HG02623 (cell line): Measurements from ENCODE around the gene ZNF891.

ENCODE experiments used
- ATAC-seq: cut with Tn5 transposase; IDR thresholded peaks from one replicate; pipeline ENCODE4 v1.9.1; 2021; ENCODE audit warnings: moderate library complexity; ENCODE audit not compliant: unreplicated experiment

Gene ZNF891

DNA sequence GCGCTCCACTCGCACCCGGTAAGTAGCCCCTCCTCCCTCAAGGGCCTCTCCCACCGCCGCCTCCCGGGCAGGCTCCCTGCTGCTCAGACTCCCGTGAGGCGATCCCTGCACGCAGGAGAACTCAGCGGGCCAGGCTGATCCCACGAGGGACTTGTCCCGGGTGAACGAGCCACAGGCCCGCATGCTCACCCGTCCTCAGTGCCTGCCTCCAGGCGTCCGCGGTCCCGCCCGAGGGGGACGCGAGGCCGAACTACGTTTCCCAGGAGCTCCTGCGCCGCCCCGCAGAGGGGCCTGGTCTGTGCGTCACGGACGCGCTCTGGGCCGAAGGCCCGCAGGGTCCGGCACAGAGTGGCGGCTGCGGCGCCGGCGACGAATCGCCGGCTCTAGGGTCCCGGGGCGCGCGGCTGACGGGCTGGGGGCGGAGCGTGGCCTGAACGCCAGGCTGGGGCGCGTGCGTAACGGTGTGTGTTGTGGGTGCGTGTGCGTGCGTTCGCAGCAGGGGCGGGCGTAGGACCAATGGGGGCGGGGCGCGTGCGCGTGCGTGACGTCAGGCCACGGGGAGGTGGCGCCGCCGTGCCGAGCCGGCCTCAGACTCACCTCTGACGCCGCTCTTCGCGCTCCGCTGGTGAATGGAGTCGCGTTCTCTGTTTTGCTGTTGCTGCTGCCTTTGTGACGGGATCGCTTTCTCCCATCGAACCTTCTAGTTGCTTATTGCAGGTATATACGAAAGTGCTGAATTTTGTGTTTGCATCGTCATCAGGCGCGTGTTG is at the start of gene ZNF891, which contains the start of gene ZNF10:
Gene ZNF891, minus strand, starts transcription at position 237 of the 770 bp plus-strand sequence. CDS start 8,356 bp downstream, outside the sequence.
Gene ZNF10, plus strand, starts transcription at position 590 of the 770 bp plus-strand sequence. CDS start 13,866 bp downstream, outside the sequence.
- peak; percentile 91 for ATAC-seq

DNA sequence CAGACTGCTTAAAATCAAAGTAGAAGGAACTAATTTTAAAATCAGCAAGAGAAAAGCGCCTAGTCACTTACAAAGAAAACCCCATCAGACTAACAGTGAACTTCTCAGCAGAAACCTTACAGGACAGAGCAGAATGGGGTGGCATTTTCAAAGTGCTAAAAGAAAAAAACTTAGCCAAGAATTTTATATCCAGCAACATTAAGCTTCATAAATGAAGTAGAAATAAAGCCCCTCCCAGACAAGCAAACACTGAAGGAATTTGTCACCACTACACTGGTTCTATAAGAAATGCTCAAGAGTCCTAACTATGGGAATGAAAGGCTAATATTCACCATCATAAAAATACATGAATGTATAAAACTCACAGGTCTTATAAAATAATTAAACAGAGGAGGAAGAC is 44.8 kb upstream of the ZNF891 start:
- ATAC-seq = no peak

DNA sequence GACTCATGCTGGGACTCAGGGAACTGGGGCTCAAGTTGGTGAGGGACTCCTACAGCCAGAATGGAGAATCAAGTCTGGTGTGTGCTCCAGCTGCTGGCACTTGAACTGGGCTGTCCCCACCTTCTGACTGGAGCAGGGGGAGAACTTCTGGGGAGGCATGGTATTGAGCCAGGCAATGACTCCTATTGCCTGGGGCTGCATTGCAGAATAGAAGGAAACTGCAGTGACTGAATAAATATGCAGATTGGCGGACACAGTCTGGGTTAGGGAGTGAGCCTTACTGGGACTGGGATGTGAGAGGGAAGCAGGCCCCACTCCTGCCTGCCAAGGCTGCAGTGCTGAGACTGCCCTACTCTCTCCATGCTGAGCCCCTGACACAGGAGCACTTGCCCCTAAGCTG is 42.4 kb upstream of the ZNF891 start:
- no peak for ATAC-seq

DNA sequence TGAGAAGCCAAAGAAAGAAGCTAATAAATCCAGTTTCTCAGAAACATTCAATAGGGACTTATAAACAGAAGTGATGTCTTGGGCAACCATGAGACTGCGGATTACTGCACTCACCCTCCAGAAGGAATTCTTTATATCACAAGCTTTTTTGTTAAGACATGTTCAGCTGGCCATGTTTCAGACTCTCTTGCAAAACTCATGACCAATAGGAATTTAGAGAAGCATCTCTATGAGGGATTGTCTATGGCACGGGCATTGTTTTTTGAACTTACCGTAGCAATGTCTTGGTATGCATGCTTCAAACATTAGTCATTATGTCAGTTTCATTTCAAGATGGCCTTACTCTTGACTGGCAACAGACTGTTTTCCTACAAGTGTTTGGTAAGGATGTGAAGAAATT is 35.7 kb upstream of the ZNF891 start:
- no peak for ATAC-seq

DNA sequence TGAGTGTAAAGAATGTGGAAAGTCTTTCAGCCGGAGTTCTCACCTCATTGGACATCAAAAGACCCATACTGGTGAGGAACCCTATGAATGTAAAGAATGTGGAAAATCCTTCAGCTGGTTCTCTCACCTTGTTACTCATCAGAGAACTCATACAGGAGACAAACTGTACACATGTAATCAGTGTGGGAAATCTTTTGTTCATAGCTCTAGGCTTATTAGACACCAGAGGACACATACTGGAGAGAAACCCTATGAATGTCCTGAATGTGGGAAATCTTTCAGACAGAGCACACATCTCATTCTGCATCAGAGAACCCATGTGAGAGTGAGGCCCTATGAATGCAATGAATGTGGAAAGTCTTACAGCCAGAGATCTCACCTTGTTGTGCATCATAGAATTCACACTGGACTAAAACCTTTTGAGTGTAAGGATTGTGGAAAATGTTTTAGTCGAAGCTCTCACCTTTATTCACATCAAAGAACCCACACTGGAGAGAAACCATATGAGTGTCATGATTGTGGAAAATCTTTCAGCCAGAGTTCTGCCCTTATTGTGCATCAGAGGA is 26.1 kb upstream of the ZNF891 start:
- no peak for ATAC-seq

DNA sequence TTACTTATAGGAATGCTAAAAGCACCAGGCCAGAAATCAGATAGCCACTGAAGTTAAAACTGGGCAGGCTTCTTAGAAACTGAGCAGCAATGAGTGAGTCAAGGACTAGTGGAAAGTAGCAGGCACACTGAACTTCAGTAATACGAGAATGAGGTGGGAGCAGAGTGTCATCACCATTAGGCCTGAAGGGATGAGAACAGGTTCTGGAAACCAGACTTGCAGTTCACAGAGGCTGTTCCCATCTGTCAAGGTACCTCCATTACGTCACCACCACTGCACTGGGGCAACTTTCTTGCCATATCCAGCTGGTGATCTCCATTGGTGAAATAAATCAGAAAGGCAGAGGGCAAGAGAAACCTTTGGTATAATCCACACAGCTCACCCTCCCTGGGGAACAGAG is 15.9 kb upstream of the ZNF891 start:
- no peak for ATAC-seq

DNA sequence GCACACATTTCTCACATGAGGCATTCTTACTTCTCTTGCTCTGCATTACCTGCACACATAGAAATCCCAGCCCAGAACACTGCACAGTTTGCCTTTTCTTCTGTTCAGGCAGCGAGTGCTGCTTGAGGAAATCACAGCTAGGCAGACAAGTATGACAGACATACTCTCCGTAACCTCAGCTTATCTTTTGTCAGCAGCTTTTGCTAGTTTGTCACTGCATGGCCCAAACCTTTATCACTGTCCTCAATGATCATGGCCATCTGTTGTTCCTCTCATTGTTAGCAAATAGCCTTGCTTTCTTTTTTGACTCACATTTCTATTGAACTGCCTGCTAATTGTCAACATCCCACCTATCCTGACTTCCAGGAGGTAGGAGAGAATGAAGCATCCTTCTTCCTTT is 5.7 kb upstream of the ZNF891 start:
- ATAC-seq = no peak

DNA sequence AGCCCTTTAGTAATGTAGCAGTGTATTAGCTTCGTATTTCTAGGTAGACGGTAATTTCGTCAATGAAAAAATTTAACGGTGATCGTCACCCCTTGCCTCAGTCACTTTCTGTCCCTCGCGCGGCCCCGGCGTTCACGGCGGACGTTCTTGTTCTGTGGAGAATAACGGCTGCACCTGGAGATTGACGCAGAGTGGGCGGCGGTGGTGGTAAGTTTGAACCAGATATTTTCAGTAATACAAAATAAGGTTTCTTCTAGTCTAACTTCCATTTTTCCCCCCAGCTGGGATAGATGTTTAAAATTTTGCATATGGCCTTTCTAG is 694 bp upstream of the ZNF891 start:
- no peak for ATAC-seq

DNA sequence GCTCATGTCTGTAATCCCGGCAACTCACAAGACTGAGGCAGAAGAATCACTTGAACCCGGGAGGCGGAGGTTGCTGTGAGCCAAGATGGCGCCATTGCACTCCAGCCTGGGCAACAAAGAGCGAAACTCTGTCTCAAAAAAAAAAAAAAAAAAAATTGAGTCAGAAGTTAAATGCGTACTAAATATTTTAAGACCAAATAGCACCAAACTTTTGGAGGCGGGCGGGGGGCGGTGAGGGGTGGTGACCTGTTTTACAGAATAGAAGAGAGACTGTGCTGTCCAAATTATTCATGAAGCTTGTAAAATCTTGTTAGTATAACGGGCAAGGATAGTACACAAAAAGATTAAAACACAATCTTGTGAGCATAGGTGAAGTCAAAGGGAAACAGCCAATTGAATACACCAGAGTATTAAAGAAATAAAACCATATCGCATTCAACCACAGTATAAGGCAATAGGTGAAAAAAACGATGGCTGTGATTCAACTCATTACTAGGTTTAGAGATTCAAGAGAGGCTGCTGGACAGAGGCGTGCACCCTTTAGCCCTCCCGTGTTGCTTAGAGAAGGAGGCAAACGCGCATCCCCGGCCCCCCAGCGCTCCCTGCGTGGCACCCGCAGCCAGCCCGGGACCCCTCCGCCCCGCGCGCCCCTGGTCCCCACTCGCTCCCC is 571 bp downstream of the ZNF891 start:
- ATAC-seq = peak; percentile 1

DNA sequence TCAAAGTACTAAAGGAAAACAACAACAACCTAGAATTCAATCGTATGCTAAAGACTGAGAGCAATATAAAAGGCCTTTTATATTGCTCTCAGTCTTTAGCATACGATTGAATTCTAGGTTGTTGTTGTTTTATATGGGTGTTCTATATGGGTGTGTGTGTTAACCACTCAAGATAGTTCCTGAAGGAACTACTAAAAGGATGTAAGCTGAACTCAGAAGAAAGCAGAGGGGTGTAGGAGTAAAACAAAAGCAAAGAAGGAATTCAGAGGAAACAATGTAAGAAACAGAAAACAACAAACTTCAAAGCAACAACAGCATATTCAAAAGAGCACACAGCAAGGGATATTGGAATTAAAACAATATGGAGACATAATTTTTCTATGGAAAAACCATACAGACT is 5.4 kb downstream of the ZNF891 start:
- ATAC-seq = no peak

DNA sequence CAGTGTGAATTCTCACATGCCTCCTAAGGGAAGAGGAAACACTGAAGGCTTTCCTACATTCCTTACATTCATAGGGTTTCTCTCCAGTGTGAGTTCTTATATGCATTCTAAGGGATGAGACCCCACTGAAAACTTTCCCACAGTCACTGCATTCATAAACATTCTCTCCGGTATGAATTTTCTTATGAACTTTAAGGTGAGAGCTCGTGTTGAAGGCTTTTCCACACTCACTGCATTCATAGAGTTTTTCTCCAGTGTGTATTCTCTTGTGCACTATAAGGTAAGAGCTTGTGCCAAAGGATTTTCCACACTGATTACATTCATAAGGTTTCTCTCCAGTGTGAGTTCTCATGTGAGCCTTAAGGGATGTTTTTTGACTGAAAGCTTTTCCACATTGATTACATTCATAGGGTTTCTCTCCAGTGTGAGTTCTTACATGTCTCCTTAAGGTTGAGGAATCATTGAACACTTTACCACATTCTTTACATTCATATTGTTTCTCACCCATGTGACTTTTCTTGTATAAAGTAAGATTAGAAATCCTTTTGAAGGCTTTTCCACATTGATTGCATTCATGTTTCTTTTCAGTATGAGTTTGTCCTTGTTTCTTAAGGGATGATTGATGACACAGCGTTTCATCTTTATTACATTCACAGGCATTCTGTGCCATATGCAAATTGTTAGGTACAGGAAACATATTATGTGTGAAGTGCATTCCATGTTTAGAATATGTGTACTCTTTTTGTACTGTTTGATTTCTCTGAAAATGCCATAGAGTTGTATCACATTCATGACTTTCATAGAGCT is 9.5 kb downstream of the ZNF891 start:
- no peak for ATAC-seq

DNA sequence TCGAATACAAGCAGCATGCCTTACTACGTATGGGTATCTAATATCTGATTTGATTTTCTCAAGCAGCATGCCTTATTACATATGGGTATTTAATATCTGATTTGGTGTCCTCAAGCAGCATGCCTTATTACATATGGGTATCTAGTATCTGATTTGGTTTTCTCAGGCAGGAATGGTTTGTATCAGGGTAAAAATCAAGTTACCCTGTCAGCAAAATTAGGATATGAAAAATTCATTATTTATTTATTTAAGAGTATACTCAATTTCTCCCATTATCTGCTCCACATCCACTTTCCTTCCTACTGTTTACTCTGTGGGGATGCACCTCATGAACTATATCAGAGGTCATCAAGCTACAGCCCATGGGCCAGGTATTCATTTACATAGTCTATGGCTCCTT is 21.9 kb downstream of the ZNF891 start:
- ATAC-seq = no peak

DNA sequence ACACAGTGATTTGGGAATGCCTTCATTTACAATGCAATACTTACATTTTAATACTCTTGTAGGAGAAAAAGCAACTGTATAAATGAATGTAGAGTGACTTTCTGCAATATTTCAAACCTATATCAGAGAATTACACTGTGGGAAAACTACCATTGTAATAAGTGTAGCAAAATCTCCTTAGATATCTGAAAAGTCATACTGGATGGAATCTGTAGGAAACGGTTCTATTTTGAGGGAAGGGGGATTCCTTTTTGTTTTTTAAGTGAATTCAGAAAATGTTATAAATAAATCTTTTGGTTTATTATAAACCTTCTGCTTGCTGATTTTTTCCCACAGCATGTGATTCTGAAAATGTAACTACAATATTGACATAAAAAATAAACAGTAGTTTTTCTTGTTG is 23.0 kb downstream of the ZNF891 start:
- ATAC-seq = no peak

DNA sequence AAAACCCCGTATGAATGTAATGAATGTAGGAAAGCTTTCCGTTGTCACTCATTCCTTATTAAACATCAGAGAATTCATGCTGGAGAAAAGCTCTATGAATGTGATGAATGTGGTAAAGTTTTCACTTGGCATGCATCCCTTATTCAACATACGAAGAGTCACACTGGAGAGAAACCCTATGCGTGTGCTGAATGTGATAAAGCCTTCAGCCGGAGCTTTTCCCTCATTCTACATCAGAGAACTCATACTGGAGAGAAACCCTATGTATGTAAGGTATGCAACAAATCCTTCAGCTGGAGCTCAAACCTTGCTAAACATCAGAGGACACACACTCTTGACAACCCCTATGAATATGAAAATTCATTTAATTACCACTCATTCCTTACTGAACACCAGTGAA is 23.8 kb downstream of the ZNF891 start:
- no peak for ATAC-seq

DNA sequence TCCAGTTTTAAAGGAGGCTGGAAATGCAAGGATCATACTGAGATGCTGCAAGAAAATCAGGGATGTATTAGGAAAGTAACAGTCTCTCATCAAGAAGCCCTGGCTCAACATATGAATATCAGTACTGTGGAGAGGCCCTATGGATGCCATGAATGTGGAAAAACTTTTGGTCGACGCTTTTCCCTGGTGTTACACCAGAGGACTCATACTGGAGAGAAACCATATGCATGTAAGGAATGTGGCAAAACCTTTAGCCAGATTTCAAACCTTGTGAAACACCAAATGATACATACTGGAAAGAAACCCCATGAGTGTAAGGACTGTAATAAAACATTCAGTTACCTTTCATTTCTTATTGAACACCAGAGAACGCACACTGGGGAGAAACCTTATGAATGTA is 24.5 kb downstream of the ZNF891 start:
- ATAC-seq = no peak

DNA sequence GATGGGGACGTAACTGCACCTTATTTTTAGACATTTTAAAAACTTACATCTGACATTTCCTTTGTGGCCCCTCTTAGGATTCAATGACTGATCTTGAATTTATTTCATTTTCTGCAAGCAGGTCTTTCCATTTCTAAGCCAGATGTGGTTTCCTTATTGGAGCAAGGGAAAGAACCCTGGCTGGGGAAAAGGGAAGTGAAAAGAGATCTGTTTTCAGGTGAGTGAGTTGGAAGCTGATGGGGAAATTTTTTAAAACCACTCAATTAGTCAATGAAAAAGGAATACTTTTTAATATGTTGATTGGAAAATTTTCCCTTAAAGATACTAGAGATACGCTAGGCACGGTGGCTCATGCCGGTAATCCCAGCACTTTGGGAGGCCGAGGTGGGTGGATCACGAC is 46.7 kb downstream of the ZNF891 start:
- no peak for ATAC-seq

DNA sequence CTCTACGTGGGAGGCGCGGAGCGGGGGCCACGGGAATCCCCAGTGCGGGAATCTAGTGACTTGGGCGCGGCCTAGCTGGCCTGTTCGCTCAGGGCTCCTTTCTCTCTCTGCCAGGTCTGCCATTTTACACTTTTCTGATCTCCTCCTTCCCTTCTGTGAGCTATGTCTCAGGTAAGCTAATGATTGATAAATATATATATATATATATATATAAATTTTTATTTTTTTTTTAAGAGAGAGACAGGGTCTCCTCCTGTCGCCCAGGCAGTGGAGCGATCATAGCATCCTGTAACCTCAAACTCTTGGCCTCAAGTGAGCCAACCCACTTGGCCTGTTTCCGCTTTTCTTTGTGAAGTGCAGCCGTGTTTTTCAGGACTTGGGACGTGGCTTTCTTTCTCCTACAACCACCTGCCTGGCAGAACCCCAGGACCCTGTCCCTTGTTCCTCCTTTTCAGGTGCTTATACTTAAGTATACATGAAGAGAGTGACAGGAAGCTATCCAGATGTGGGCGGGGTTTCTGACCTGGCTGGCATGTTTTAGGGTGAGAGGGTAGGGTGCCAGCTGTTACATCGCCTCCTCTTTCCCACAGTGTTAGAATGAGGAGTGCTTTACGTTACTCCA is 48.8 kb downstream of the ZNF891 start:
- no peak for ATAC-seq

DNA sequence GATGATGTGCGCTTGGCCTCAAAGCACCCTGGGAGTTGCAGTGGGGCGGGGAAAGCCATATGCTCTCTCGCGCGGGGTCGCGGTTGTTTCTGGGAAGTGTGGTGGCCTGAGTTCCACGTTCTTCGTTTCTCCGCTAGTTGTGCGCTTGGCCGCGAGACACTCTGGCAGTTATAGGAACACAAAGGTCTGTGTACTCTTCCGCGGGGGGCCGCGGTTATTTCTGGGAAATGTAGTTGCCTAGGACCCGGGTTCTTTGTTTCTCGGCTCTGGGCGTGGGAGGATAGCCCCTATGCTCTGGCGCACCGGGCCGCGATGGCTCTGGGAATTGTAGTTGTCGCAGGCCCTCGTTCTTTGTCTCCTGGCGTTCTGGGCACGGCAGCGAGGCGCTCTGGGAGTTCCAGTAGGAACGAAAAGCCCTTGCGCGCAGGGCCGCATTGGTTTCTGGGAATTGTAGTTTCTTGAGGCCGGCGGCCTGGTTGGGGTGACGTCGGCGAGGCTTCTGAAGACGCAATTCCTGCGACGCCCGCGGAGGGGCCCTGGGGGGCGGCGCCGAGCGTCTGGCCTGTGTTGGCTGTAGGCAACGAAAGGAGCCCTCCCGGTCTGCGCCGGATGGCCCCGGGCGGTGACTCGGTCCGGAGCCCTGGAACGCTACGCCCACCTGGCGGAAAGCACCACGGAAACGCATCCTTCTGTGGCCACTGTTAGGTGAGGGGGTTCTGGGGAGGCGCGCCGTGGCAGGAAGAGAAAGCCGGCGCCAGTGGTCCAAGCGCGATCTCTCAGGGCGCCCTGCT is 49.5 kb downstream of the ZNF891 start, which contains the start of gene ZNF140:
Gene ZNF140, plus strand, starts transcription at position 556 of the 791 bp plus-strand sequence. CDS start 398 bp downstream, outside the sequence.
- ATAC-seq = peak; percentile 55

DNA sequence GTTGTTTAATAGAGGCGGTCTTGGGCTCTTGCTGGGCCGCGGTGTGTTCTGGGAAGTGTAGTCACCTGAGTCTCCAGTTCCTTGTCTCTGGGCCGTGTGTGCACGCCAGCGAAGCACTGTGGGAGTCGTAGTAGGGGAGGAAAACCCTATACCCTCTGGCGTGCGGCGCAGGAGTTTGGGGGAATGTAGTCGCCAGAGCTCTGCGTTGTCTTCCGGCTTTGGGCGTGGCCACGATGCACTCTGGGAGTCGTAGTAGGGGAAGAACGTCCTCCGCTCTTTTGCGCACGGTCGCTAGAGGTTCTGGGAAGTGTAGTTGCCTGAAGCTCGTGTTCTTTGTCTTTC is 50.1 kb downstream of the ZNF891 start:
- peak; percentile 79 for ATAC-seq

DNA sequence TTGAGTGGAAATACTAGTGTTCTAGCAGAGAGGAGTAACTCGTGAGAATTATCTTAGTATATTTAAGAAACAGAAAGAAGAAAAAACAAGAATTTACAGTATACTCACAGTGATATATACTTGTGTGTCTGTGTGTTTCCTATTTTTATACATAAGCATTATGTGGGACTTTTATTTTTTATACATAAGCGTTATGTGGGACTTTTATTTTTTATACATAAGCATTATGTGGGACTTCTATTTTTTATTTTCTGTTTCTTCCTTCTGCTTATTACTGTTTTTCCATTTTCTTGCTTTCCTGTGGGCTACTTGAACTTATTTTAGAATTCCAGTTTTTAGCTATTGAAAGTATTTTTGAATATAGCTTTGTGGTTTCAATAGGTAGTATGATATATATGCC is 56.2 kb downstream of the ZNF891 start:
- no peak for ATAC-seq
